Measurements from ENCODE around the gene PRDM7.
"Not testable (repeated sequence)": the region's sequence is repeated elsewhere in the genome, so short reads cannot be mapped to it uniquely, and the experiment has no call there.

GRCh38 chr16:90094296-90094695, 17.2 kb upstream of the PRDM7 start:
- TF ChIP-seq, protein P1, sequence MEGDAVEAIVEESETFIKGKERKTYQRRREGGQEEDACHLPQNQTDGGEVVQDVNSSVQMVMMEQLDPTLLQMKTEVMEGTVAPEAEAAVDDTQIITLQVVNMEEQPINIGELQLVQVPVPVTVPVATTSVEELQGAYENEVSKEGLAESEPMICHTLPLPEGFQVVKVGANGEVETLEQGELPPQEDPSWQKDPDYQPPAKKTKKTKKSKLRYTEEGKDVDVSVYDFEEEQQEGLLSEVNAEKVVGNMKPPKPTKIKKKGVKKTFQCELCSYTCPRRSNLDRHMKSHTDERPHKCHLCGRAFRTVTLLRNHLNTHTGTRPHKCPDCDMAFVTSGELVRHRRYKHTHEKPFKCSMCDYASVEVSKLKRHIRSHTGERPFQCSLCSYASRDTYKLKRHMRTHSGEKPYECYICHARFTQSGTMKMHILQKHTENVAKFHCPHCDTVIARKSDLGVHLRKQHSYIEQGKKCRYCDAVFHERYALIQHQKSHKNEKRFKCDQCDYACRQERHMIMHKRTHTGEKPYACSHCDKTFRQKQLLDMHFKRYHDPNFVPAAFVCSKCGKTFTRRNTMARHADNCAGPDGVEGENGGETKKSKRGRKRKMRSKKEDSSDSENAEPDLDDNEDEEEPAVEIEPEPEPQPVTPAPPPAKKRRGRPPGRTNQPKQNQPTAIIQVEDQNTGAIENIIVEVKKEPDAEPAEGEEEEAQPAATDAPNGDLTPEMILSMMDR (IDR thresholded peaks at IDR 0.05; ENCODE audit: borderline replicate concordance, extremely low read depth, low read length, poor library complexity, severe bottlenecking) = not testable (repeated sequence)
- TF ChIP-seq EZH2 (IDR thresholded peaks at IDR 0.05; ENCODE audit: borderline replicate concordance, low read depth, low read length, severe bottlenecking) = not testable (repeated sequence)
